A549 (cell line): ENCODE data around the gene SRMS.

ENCODE experiments used
- BHLHE40 ChIP-seq: IDR thresholded peaks from 2 replicates; pipeline ENCODE4 v1.6.1; 2012; ENCODE audit warnings: low read depth, low read length, inconsistent platforms
- CEBPB ChIP-seq, 2 experiments: fragments of >200 bp in 1 of 2; sonication (Bioruptor Twin) in 1 of 2; formaldehyde crosslinking in 1 of 2; IDR thresholded peaks; 2 replicates each; pipeline ENCODE4 v1.6.1; 2012 to 2016
- EHMT2 ChIP-seq: fragments of 200-600 bp; sonication (generic); IDR thresholded peaks from 2 replicates; pipeline ENCODE4 v1.6.1; 2016; ENCODE audit warnings: antibody characterized with exemption, low read depth, mild to moderate bottlenecking, moderate library complexity
- EP300 ChIP-seq, 2 experiments: fragments of >200 bp; sonication (Bioruptor Twin); formaldehyde crosslinking; IDR thresholded peaks; 2 replicates in 1 of 2; 3 replicates in 1 of 2; pipeline ENCODE4 v1.6.1; 2016 to 2017
- KDM5A ChIP-seq: fragments of 200-600 bp; sonication (generic); IDR thresholded peaks from 2 replicates; pipeline ENCODE4 v1.6.1; 2016; ENCODE audit warnings: antibody characterized with exemption, mild to moderate bottlenecking
- MYC ChIP-seq: IDR thresholded peaks from 2 replicates; pipeline ENCODE4 v1.6.1; 2012; ENCODE audit warnings: mild to moderate bottlenecking, inconsistent platforms, low read length, improper control_type of control experiment, borderline replicate concordance
- POLR2A ChIP-seq: IDR thresholded peaks from 2 replicates; pipeline ENCODE4 v1.6.1; 2012; ENCODE audit warnings: mild to moderate bottlenecking, low read length
- RCOR1 ChIP-seq: fragments of 150-350 bp; IDR thresholded peaks from 2 replicates; pipeline ENCODE4 v1.6.1; 2014; ENCODE audit warnings: antibody characterized with exemption, low read length, low read depth
- RFX5 ChIP-seq: fragments of 450-650 bp; IDR thresholded peaks from 2 replicates; pipeline ENCODE4 v1.7.1; 2014; ENCODE audit warnings: antibody characterized with exemption, mild to moderate bottlenecking, moderate library complexity
- SMC3 ChIP-seq: fragments of >200 bp; sonication (Bioruptor Twin); formaldehyde crosslinking; IDR thresholded peaks from 3 replicates; pipeline ENCODE4 v1.6.1; 2018; ENCODE audit warnings: inconsistent platforms
- TP53 ChIP-seq: fragments of 250-450 bp; sonication (Bioruptor Pico); IDR thresholded peaks from 2 replicates; pipeline ENCODE4 v1.5.0; 2021; ENCODE audit warnings: mild to moderate bottlenecking, moderate library complexity
- ZFP36 ChIP-seq: fragments of 450-650 bp; IDR thresholded peaks from 2 replicates; pipeline ENCODE4 v1.6.1; 2014; ENCODE audit warnings: borderline replicate concordance; ENCODE audit not compliant: partially characterized antibody
- TF ChIP-seq, protein P1 (sequence below): fragments of >200 bp; sonication (Bioruptor Twin); formaldehyde crosslinking; IDR thresholded peaks from 3 replicates; pipeline ENCODE4 v1.5.1; 2016
- TF ChIP-seq, protein P2 (sequence below): fragments of 200-600 bp; sonication (generic); IDR thresholded peaks from 2 replicates; pipeline ENCODE4 v1.6.1; 2016; ENCODE audit warnings: antibody characterized with exemption, mild to moderate bottlenecking, moderate library complexity

DNA sequence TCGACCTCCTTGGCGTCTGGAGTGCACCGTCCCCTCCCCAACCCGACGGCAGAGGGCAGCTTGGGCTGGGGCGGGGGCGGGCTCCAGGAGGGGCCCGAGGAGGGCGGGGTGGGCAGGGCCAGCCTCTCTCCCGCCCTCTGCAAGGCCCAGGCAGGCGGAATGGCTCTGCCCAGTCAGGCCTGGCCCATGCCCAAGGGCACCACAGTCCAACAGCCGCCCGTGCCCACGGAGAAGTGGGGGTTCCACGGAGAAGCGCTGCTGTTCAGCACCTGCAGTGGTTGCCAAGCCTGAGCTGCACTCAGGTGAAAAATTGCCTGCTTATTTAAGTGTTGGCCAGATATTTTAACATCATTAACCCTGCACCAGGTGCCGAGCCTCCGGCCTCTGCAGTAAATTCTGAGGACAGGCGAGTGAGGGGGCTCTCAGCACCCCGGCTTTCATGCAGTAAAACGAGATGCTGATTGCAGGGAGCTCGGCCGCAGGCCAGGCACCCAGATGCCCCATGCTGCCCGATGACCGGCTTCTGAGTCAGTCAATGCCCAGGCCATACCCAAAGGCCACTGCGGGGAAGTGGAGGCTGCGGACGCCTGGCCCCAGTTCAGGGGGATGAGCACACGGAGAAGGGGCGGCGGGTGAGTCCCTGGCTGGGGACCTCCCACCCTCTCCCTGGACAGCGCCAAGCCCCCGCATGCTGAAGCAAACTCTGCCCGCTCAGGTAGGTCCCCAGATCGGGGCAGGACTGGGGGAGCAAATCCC lies at the start of gene SRMS:
- TF ChIP-seq, protein P1, sequence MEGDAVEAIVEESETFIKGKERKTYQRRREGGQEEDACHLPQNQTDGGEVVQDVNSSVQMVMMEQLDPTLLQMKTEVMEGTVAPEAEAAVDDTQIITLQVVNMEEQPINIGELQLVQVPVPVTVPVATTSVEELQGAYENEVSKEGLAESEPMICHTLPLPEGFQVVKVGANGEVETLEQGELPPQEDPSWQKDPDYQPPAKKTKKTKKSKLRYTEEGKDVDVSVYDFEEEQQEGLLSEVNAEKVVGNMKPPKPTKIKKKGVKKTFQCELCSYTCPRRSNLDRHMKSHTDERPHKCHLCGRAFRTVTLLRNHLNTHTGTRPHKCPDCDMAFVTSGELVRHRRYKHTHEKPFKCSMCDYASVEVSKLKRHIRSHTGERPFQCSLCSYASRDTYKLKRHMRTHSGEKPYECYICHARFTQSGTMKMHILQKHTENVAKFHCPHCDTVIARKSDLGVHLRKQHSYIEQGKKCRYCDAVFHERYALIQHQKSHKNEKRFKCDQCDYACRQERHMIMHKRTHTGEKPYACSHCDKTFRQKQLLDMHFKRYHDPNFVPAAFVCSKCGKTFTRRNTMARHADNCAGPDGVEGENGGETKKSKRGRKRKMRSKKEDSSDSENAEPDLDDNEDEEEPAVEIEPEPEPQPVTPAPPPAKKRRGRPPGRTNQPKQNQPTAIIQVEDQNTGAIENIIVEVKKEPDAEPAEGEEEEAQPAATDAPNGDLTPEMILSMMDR: no peak
- TF ChIP-seq TP53 (CRISPR knock-in tag): no peak
- TF ChIP-seq RFX5: no peak
- no peak for TF ChIP-seq POLR2A
- TF ChIP-seq SMC3: no peak
- TF ChIP-seq BHLHE40: no peak
- no peak for TF ChIP-seq KDM5A
- TF ChIP-seq CEBPB (IDR thresholded peaks at IDR 0.05): no peak
- TF ChIP-seq EP300 (IDR thresholded peaks at IDR 0.05): no peak
- no peak for TF ChIP-seq RCOR1
- TF ChIP-seq ZFP36: no peak
- TF ChIP-seq, protein P2, sequence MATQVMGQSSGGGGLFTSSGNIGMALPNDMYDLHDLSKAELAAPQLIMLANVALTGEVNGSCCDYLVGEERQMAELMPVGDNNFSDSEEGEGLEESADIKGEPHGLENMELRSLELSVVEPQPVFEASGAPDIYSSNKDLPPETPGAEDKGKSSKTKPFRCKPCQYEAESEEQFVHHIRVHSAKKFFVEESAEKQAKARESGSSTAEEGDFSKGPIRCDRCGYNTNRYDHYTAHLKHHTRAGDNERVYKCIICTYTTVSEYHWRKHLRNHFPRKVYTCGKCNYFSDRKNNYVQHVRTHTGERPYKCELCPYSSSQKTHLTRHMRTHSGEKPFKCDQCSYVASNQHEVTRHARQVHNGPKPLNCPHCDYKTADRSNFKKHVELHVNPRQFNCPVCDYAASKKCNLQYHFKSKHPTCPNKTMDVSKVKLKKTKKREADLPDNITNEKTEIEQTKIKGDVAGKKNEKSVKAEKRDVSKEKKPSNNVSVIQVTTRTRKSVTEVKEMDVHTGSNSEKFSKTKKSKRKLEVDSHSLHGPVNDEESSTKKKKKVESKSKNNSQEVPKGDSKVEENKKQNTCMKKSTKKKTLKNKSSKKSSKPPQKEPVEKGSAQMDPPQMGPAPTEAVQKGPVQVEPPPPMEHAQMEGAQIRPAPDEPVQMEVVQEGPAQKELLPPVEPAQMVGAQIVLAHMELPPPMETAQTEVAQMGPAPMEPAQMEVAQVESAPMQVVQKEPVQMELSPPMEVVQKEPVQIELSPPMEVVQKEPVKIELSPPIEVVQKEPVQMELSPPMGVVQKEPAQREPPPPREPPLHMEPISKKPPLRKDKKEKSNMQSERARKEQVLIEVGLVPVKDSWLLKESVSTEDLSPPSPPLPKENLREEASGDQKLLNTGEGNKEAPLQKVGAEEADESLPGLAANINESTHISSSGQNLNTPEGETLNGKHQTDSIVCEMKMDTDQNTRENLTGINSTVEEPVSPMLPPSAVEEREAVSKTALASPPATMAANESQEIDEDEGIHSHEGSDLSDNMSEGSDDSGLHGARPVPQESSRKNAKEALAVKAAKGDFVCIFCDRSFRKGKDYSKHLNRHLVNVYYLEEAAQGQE: no peak
- TF ChIP-seq MYC: no peak
- TF ChIP-seq EHMT2: no peak
